ENCODE results near the gene NPW. TPM values are rescaled to one million over a fixed set of nuclear protein-coding genes. Genes with fewer than 3 reads are reported as not detected.
A peak's percentile ranks its signal among the peaks of the same experiment; 100 is the strongest.

Gene NPW
- total and polyA plus RNA-seq, 2 of the 8 experiments (the other 6 are each of a cell fraction or from before 2014, with no cell fraction given) = 4.0 to 10.3 TPM

DNA sequence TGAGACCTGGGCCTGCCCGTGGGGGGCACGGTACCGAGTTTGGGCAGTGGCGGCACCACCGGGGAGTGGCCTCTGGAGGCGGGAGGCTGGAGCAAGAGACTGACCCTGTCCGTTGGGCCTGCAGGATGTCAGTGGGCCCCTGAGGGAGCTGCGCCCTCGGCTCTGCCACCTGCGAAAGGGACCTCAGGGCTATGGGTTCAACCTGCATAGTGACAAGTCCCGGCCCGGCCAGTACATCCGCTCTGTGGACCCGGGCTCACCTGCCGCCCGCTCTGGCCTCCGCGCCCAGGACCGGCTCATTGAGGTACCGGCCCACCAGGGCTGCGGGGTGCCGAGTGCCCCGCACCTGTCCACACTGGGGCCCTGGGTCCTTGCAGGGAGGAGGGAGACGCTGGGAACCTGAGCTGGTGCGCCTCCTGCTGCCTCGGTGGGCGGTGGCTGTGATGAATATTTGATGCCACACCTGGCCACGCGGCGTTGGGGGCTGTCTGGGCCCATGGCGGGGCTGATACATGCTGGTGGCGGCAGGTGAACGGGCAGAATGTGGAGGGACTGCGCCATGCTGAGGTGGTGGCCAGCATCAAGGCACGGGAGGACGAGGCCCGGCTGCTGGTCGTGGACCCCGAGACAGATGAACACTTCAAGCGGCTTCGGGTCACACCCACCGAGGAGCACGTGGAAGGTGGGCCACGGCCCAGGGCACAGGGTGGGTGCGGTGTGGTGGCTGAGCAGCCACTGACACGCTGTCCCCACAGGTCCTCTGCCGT is 16.8 kb downstream of the NPW start:
- H3K9me3 ChIP-seq (ENCODE audit: insufficient read depth in 2 of 2, low read depth in 1 of 2, low read length in 1 of 2) = no peaks in the 10 kb centered on the region
- no peak overlapping the region for H2AFZ ChIP-seq (ENCODE audit: low read length)
- H3K23me2 ChIP-seq (ENCODE audit: low read depth, low read length) = no peaks in the 10 kb centered on the region
- no peak overlapping the region for H3K4ac ChIP-seq (replicated peaks; ENCODE audit: insufficient read length, low read depth, low read length)
- H2BK120ac ChIP-seq (replicated peaks; ENCODE audit: low read depth, low read length) = no peak overlapping the region
- H3K27ac ChIP-seq (ENCODE audit: low read depth, low read length) = no peak overlapping the region
- H3K4me2 ChIP-seq (ENCODE audit: insufficient read depth in 1 of 2, low read depth in 2 of 2, low read length in 2 of 2) = no peak overlapping the region
- no peaks in the 10 kb centered on the region for H3K36me3 ChIP-seq (ENCODE audit: control insufficient read depth in 2 of 4, insufficient read depth in 4 of 4, low read length in 3 of 4)
- DNase-seq (ENCODE audit: low read depth in 1 of 2, low spot score in 2 of 2) (no peak), FAIRE-seq (no peak)
- peaks cover 0 to 4% (median 0%) of the 10 kb centered on the region in 4 experiments; a peak in 4 of 7 replicates for H3K4me1 ChIP-seq (replicated peaks in 1 of 4; ENCODE audit: control insufficient read depth in 3 of 4, insufficient read depth in 4 of 4, low read length in 3 of 4)
- TF ChIP-seq SIX5 (IDR thresholded peaks at IDR 0.05; ENCODE audit: low read depth, low read length) = no peak
- no peak for TF ChIP-seq CHD2 (IDR thresholded peaks at IDR 0.05; ENCODE audit: low read length)
- no peak for TF ChIP-seq TAF7 (optimal IDR thresholded peaks at IDR 0.05; ENCODE audit: borderline replicate concordance, low read depth, low read length)
- no peak for TF ChIP-seq POLR2AphosphoS5 (IDR thresholded peaks at IDR 0.05; ENCODE audit: low read depth, low read length)
- TF ChIP-seq CEBPB (IDR thresholded peaks at IDR 0.05; ENCODE audit: low read depth, low read length) = no peak
- no peak for TF ChIP-seq TAF1 (IDR thresholded peaks at IDR 0.05; ENCODE audit: low read depth, low read length)
- TF ChIP-seq KDM1A (IDR thresholded peaks at IDR 0.05; ENCODE audit: borderline replicate concordance, low read length) = no peak
- TF ChIP-seq KDM5A (IDR thresholded peaks at IDR 0.05; ENCODE audit: low read length) = no peak
- CTCF ChIA-PET (ENCODE audit: partially characterized antibody) = interaction anchor here (0.9 to 3.0 kb wide), 7 partner anchors 10 to 103 kb away, joined by 3 to 14 read pairs (median 5); partner anchors contain the start of genes NPW, NTHL1 and TSC2
- WGBS, 2 experiments (ENCODE audit: extremely low coverage in 1 of 2, insufficient coverage in 1 of 2, insufficient read length in 1 of 2, insufficient replicate concordance in 2 of 2, low coverage in 1 of 2, low lambda C conversion rate in 2 of 2, missing lambda C conversion rate in 1 of 2) = 91% methylated on average over 39 of the region's 47 CpGs; no CpG with 5 or more reads in 1 of the 2 experiments
- H3K27me3 ChIP-seq (replicated peaks in 1 of 4; ENCODE audit: control insufficient read depth in 3 of 4, extremely low read depth in 1 of 4, insufficient read depth in 3 of 4, low read length in 3 of 4) = no peaks in the 10 kb centered on the region
- H4K91ac ChIP-seq (replicated peaks; ENCODE audit: insufficient read length, low read length) = peak overlapping the region; percentile 54
- no peak overlapping the region for H2BK15ac ChIP-seq (ENCODE audit: low read length)
- no peak overlapping the region for H3K14ac ChIP-seq (ENCODE audit: insufficient read length)
- H4K8ac ChIP-seq (ENCODE audit: extremely low read depth, insufficient read depth, low read length) = peak overlapping the region; percentile 25; the same call in 1 of the 2 replicates
- H3K23ac ChIP-seq (ENCODE audit: insufficient read length) = no peak overlapping the region
- no peak overlapping the region for H3K56ac ChIP-seq (replicated peaks; ENCODE audit: insufficient read length, low read depth, low read length)
- no peak overlapping the region for H2BK5ac ChIP-seq (ENCODE audit: low read depth, low read length)
- H3K18ac ChIP-seq (ENCODE audit: extremely low read depth, low read length) = no peak overlapping the region
- no peak overlapping the region for H3K4me3 ChIP-seq (ENCODE audit: extremely low read depth in 1 of 4, insufficient read depth in 2 of 4, low read depth in 3 of 4, low read length in 4 of 4)
- H2AK5ac ChIP-seq (ENCODE audit: low read depth, low read length) = no peak overlapping the region
- no peaks in the 10 kb centered on the region for H3K79me1 ChIP-seq (ENCODE audit: low read depth, low read length)
- POLR2A ChIA-PET (ENCODE audit: partially characterized antibody) = interaction anchor here (0.9 to 2.1 kb wide), 4 partner anchors 9 to 119 kb away, joined by 3 to 5 read pairs (median 4); partner anchors contain the start of gene TRAF7
- no peak overlapping the region for H2BK20ac ChIP-seq (ENCODE audit: low read length)
- H2BK12ac ChIP-seq (ENCODE audit: low read depth, low read length) = no peak overlapping the region
- H4K5ac ChIP-seq (ENCODE audit: insufficient read length, low read depth, low read length) = no peak overlapping the region
- no peak overlapping the region for H3K9ac ChIP-seq (replicated peaks in 1 of 4; ENCODE audit: extremely low read depth in 1 of 4, low read depth in 3 of 4, low read length in 3 of 4)
- H3K79me2 ChIP-seq (ENCODE audit: control insufficient read depth in 1 of 2, insufficient read depth in 2 of 2, low read length in 2 of 2) = no peaks in the 10 kb centered on the region
- H4K20me1 ChIP-seq (replicated peaks in 1 of 2; ENCODE audit: control insufficient read depth in 1 of 2, insufficient read depth in 2 of 2, low read length in 2 of 2) = peaks cover 0 to 2% of the 10 kb centered on the region in 2 experiments
